Prostate gland (tissue), 2 donors: ENCODE results near the gene BMP2K.

ENCODE experiments used
- CTCF ChIP-seq, 4 experiments: fragments of 200-600 bp in 2 of 4; fragments of 450-650 bp in 2 of 4; sonication (generic) in 2 of 4; IDR thresholded peaks; 1 replicate in 3 of 4; 2 replicates in 1 of 4; pipeline ENCODE4 v1.5.1; 2016 to 2019; ENCODE audit warnings: antibody characterized with exemption in 4 of 4, mild to moderate bottlenecking in 2 of 4, moderate library complexity in 2 of 4
- POLR2A ChIP-seq: fragments of 450-650 bp; IDR thresholded peaks from one replicate; pipeline ENCODE4 v1.6.1; 2016; ENCODE audit warnings: antibody characterized with exemption, mild to moderate bottlenecking

DNA sequence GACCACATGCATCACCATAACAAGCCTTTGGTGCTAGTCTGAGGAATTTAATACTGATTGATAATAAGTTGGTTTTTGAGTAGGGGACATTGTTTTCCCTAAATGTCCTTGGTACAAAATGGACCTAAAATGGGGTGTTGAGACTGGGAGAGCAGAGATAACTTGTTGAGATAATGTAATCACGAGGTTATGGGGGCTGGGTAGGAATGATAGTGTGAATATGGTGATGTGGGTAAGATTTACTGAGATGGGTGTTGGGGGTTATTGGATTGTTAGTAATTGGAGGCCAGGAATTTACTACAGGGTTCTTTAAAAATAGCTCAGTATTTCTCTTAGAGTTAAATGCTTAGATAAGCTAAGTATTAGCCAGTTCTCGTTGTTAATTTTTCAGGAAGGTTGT is 3.9 kb downstream of the BMP2K start:
- TF ChIP-seq POLR2A (no peak), CTCF (IDR thresholded peaks at IDR 0.05) (no peak)
